ENCODE results near the gene LRRN4. TPM values are rescaled to one million over a fixed set of nuclear protein-coding genes. Genes with fewer than 3 reads are reported as not detected.
"Not testable (repeated sequence)": the region's sequence is repeated elsewhere in the genome, so short reads cannot be mapped to it uniquely, and the experiment has no call there.

Gene LRRN4
- total and polyA plus RNA-seq, 8 donors: 0.19 to 2.9 (median 1.1) TPM; not detected in 5

GRCh38 chr20:6055981-6056569 is 2.2 kb upstream of the LRRN4 start:
- peaks cover 0 to 56% (median 12%) of the 10 kb centered on the region in 3 donors for H3K27me3 ChIP-seq
- peaks cover 16 to 52% (median 31%) of the 10 kb centered on the region in 4 donors for H3K4me1 ChIP-seq
- WGBS, 5 donors: 83 to 89% (median 86%) methylated on average over 9 of the region's 9 CpGs
- intact Hi-C loops (cut with DNase I; ENCODE audit: low total_unique reads): no loop called here
- DNase-seq: no peak
- H3K4me3 ChIP-seq: no peak overlapping the region
- no peak overlapping the region for H3K27ac ChIP-seq
- TF ChIP-seq POLR2AphosphoS5 (IDR thresholded peaks at IDR 0.05) (no peak), POLR2A (IDR thresholded peaks at IDR 0.05) (no peak), EP300 (IDR thresholded peaks at IDR 0.05) (no peak), CTCF (IDR thresholded peaks at IDR 0.05) (no peak)
- H3K36me3 ChIP-seq: no peaks in the 10 kb centered on the region
- H3K9me3 ChIP-seq: no peaks in the 10 kb centered on the region

- H3K27me3 ChIP-seq: peaks cover 0 to 63% (median 12%) of the 10 kb centered on the region in 3 donors
- intact Hi-C loops (cut with DNase I; ENCODE audit: low total_unique reads): no loop called here
- H3K4me1 ChIP-seq: peaks cover 16 to 52% (median 33%) of the 10 kb centered on the region in 4 donors
- no peak overlapping the region for H3K4me3 ChIP-seq
- 73 to 84% (median 82%) methylated on average over 10 of the region's 10 CpGs for WGBS, 5 donors
- no peak overlapping the region for H3K27ac ChIP-seq
- TF ChIP-seq CTCF (IDR thresholded peaks at IDR 0.05) (no peak), POLR2A (IDR thresholded peaks at IDR 0.05) (no peak), POLR2AphosphoS5 (IDR thresholded peaks at IDR 0.05) (no peak), EP300 (IDR thresholded peaks at IDR 0.05) (no peak)
- no peaks in the 10 kb centered on the region for H3K9me3 ChIP-seq
- no peak for DNase-seq
- no peaks in the 10 kb centered on the region for H3K36me3 ChIP-seq
Measured at GRCh38 chr20:6055161-6055783, 1.4 kb upstream of the LRRN4 start.

GRCh38 chr20:6054689-6055051 is 810 bp upstream of the LRRN4 start:
- not testable (repeated sequence) for H3K36me3 ChIP-seq, H3K4me3 ChIP-seq

GRCh38 chr20:6053064-6053775 is 640 bp downstream of the LRRN4 start:
- TF ChIP-seq EP300 (IDR thresholded peaks at IDR 0.05) (no peak), CTCF (IDR thresholded peaks at IDR 0.05) (no peak), POLR2A (IDR thresholded peaks at IDR 0.05) (no peak), POLR2AphosphoS5 (IDR thresholded peaks at IDR 0.05) (no peak)
- Histone ChIP-seq H3K9me3 (no peaks in the 10 kb centered on the region), H3K4me3 (no peak overlapping the region), H3K4me1 (peaks cover 11 to 41% (median 29%) of the 10 kb centered on the region in 4 donors), H3K27me3 (peaks cover 0 to 63% (median 12%) of the 10 kb centered on the region in 3 donors), H3K36me3 (no peaks in the 10 kb centered on the region), H3K27ac (no peak overlapping the region)
- 55 to 76% (median 74%) methylated on average over 7 to 8 of the region's 8 CpGs for WGBS, 5 donors
- intact Hi-C loops (cut with DNase I; ENCODE audit: low total_unique reads): no loop called here
- DNase-seq: no peak

More at GRCh38 chr20:6054689-6055051, 810 bp upstream of the LRRN4 start:
- H3K27ac ChIP-seq; intact Hi-C loops (cut with DNase I; ENCODE audit: low total_unique reads); DNase-seq; H3K9me3 ChIP-seq: not testable (repeated sequence)
- WGBS, 5 donors: 80 to 86% (median 82%) methylated on average over 4 of the region's 4 CpGs
- Histone ChIP-seq H3K4me1 (peaks cover 16 to 52% (median 33%) of the 10 kb centered on the region in 4 donors), H3K27me3 (peaks cover 0 to 63% (median 12%) of the 10 kb centered on the region in 3 donors)

Data from stomach (tissue), 9 donors.